WI38 (cell line): Measurements from ENCODE around the gene TMEM53.
"Not testable (repeated sequence)": the region's sequence is repeated elsewhere in the genome, so short reads cannot be mapped to it uniquely, and the experiment has no call there.

Experiments
- H3K4me3 ChIP-seq: 2 replicates; pipeline ENCODE4 v1.5.1; 2011; ENCODE audit warnings: low read depth, mild to moderate bottlenecking, control low read depth, low read length
- TF ChIP-seq, protein P1 (sequence below): IDR thresholded peaks from 2 replicates; pipeline ENCODE4 v1.5.1; 2012; ENCODE audit warnings: low read depth, mild to moderate bottlenecking, control low read depth, low read length

The TMEM53 gene

DNA sequence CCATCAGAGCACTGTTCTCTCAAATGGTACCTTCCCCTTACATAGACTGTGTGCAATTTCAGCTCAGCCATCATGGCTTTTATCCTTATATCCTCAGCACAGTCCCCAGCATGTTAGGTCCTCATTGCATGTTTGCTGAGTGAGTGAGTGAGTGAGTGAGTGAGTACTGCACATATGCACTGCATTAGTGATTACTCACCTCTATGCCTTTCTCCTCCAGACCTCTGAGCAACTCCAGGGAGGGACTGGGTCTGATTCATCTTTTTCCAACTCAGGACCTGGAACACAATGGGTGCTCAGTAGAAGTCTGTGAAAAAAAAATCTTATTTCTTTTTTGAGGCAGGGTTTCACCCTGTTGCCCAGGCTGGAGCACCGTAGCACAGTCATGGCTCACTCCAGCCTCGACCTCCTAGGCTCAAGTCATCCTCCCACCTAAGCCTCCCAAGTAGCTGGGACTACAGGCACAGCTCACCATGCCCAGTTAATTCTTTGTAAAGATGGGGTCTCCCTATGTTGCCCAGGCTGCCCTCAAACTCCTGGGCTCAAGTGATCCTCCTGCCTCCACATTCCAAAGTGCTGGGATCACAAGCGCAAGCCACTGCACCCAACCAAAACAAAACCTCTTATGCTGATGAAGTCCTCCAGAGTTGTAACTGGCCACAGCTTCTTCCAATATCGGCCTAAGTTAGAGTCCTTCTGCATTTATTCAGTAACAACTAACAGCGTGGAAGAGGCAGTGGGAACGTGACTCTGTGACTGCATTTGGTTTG is 33.0 kb upstream of the TMEM53 start:
- TF ChIP-seq, protein P1, sequence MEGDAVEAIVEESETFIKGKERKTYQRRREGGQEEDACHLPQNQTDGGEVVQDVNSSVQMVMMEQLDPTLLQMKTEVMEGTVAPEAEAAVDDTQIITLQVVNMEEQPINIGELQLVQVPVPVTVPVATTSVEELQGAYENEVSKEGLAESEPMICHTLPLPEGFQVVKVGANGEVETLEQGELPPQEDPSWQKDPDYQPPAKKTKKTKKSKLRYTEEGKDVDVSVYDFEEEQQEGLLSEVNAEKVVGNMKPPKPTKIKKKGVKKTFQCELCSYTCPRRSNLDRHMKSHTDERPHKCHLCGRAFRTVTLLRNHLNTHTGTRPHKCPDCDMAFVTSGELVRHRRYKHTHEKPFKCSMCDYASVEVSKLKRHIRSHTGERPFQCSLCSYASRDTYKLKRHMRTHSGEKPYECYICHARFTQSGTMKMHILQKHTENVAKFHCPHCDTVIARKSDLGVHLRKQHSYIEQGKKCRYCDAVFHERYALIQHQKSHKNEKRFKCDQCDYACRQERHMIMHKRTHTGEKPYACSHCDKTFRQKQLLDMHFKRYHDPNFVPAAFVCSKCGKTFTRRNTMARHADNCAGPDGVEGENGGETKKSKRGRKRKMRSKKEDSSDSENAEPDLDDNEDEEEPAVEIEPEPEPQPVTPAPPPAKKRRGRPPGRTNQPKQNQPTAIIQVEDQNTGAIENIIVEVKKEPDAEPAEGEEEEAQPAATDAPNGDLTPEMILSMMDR = no peak

DNA sequence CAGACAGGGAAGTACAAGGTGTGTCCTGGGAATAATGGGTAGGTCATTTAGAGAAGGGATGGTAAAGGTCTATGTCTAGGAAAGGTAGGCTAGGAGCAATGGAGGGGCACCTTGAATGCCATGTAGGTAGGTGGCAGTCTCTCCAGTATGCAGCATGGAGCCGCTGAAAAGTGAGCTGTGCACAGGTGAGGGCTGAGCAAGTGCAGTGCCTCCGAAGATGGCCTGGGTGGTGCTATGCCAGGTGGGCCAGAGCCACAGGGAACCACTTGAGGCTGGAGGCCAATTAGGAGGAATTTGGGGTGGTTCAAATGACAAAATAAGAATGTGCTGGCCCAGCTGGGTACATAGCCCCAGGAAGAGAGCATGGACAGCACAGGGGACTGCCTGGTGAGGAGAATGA is 31.7 kb upstream of the TMEM53 start:
- TF ChIP-seq, protein P1 = no peak

More for the DNA sequence above, 33.0 kb upstream of the TMEM53 start:
- no peak overlapping the region for H3K4me3 ChIP-seq

DNA sequence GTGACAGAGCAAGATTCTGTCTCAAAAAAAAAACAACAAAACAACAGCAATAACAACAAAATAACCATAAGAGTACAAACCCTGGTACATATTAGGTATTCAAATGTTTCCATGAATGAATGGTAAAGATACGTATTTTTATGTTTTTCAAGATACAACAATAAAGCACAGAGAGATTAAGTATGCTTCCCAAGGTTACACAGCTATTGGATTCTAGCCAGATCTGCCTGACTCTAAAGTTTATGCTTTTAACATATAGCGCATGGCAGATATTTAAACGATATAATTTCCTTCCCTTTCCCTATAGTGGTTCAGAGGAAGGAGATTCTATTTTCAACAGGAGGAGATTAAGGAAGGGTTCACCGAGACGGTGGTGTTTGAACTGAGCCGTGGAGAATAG is 31.2 kb upstream of the TMEM53 start:
- TF ChIP-seq, protein P1 = no peak
- H3K4me3 ChIP-seq = no peak overlapping the region

More for the DNA sequence above, 31.7 kb upstream of the TMEM53 start:
- H3K4me3 ChIP-seq = no peak overlapping the region

DNA sequence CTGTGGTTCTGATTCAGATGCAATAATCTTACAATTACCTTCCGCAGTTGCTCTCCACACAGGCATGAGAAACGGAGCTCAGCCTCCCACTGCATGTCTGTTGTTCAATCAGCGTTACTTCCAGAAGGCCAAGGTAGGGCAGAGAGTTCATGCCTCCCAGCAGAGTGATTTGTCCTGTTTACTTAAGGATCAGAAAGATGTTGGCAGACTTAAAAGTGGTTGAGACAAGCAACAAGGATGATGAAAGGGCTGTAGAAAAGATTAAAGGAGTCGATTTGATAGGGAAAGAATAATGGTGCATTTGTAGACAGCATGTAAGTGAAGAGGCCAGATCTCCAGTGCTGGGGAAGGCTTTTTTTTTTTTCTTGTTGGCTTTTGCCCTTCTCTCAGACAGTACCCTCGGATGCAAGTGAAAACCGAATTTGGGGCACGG is 26.9 kb upstream of the TMEM53 start:
- H3K4me3 ChIP-seq = no peak overlapping the region
- TF ChIP-seq, protein P1 = no peak

DNA sequence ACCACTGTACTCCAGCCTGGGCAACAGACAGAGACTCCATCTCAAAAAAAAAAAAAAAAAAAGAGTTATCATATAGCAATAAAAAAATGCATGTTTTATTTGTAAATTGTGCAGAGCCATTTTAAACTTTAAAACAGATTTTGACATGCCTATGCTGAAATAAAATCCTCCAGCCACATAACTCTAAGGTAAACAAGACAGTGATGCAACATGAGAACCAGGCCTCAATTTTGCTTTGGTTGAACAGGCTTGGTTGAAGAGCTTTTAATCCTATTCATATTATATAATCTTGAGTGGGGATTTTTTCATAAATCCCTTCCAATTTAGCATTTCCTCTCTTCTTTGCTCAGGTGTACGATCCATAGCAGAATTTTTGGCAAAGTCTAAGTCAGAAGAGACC is 26.3 kb upstream of the TMEM53 start:
- H3K4me3 ChIP-seq = no peak overlapping the region
- TF ChIP-seq, protein P1 = no peak

- not testable (repeated sequence) for H3K4me3 ChIP-seq
Measured at GRCh38 chr1:44699375-44699774, 25.1 kb upstream of the TMEM53 start.

DNA sequence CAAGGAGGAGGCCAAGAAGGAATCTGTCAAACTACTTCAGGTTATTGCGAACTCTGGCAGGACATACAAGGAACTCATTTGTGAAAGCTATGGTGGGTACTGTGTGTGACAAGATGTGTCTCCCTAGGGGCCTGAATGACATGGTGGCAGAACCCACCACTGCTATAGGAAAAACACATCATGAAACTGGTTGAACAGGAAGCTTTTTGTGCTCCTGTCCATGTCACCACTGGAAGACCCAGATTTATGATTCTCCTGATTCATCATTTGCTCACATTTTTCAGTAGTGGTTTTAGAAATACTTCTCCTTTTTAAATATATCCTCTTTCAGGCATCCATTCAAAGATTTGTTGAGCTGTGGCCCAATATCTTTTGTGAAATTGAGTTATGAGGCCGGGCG is 23.9 kb upstream of the TMEM53 start:
- TF ChIP-seq, protein P1 = no peak
- no peak overlapping the region for H3K4me3 ChIP-seq
